Kidney capillary endothelial cell (primary cell): ENCODE measurements around the gene KITLG.
"Not testable (repeated sequence)": the region's sequence is repeated elsewhere in the genome, so short reads cannot be mapped to it uniquely, and the experiment has no call there.

Experiments used
- DNase-seq: peaks from one replicate; pipeline ENCODE4 v3.0.0-alpha.2; 2018; ENCODE audit warnings: low spot score

Gene KITLG

DNA sequence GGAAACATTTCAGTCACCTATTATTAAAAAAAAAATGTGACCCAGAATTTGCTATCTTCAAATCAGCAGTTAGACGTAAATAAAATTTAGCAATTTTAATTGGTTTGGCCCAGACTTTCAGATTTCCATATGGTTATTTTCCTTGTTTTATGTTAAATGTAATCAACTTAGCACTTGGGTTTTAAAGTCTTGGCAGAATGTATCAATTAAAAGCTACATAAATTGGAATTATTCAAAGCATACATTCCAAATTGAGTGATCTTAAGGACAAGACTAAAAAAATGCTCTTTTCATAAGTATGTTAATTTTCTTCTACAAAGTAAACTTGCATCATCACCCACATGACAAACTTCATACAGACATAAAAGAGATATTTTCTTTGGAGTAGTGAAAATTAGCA, 3.4 kb downstream of the KITLG start:
- no peak for DNase-seq

DNA sequence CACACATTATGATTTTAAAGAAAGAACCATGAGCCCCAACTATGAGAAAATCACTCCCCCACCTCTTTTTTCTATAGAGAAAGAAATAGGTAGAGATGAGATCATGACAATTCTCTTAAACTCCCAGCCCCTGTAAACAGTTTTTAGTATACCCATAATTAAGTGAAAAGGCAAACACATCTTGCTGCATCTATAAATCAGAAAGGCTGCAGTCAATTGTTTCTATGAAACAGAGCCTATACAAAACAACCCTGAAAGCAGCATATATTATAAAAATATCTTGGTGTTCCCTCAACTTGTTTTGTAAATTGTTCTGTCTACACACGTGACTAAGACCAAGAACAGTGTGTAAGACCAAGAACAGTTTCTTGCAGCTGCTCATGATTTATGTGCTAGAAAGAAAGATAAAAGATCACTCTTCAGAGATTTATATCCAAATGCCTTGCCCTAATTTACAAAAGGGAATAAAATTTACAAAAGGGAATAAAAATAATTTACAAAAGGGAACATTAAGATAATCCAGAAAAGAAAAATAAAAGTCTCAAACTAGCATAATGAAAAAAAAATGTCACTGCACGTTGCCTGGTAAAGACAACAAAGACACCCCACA, 4.8 kb downstream of the KITLG start:
- DNase-seq: no peak

GRCh38 chr12:88574278-88574677, 6.0 kb downstream of the KITLG start:
- DNase-seq: no peak

- DNase-seq: no peak
Measured at GRCh38 chr12:88573583-88573982, 6.7 kb downstream of the KITLG start.

GRCh38 chr12:88572781-88573549, 7.3 kb downstream of the KITLG start:
- no peak for DNase-seq

DNA sequence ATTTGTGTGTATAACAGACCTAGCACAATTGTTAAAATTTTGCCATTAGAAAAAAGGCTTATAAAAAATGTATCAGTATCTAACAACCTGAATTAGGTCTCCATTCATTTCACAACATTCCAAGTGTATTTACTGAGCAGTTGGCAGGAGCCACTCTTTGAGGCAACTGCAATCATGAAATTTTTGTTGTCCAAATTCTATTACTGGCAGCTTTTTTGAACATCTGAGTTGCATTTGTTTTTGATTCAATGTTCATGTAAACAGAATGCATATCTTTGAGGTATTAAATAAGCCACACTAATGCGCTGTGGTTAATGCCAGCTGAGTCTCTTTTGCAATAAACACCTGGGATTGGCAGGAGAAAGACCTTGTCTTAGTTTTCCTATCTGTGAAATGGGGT, 8.7 kb downstream of the KITLG start:
- DNase-seq: no peak

DNA sequence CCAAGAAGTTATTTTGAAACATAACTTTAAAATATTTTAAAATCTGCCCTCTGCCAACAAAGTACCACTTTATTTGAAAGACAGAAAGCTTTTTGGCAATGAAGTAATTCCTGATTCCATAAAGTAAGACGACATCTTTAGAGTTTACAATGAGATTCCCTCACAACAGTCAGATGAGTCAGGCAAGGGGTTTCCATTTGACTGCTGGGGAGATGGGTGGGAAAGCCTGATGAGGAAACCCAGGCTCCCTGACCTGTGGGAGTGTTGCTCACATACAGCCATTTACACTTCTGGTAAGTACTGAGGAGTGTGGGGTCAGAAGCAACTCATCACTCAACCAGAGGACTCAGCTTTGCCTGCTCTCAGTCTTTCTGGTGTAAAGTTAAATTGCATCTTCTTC, 10.2 kb downstream of the KITLG start:
- no peak for DNase-seq

DNA sequence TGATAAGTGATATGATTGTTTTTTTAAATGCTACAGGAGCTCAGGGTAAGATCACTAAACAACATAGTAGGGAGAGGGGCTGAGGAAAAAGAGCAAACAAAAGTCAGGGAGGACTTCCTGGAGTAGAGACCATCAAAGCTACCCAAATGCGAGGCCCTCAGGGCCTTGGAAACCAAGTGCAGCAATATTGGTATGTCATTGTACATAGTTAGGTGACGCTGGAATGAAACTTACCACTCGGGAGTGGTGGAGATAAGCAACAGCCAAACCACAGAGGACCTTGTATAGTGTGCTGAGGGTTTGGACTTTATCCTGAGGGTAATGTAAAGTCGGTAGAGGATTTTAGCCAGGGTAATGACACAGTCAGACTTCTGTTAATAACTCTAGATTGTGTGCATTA, 13.8 kb downstream of the KITLG start:
- no peak for DNase-seq

- no peak for DNase-seq
Measured at GRCh38 chr12:88562846-88563582, 17.3 kb downstream of the KITLG start.

- DNase-seq: no peak
Measured at GRCh38 chr12:88562151-88562550, 18.1 kb downstream of the KITLG start.

GRCh38 chr12:88559772-88560171, 20.5 kb downstream of the KITLG start:
- no peak for DNase-seq

DNA sequence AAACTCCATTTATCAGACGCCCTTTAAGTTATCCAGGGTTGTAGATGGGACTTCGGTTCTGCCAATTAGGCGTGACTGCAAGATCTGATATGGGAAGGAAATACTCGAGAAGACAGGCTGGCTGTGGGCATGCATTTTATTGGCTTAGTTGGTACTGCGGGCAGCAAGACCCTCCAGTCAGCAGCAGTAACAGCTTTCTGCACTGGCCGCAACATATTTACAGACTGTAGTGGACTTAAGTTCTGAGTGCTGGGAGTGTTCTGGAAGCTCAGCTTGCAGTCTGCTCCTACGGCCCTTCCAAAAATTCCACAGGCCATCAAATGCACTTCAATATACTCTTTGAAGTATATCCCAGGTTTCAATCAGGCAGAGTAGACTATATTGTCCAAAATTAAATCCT, 21.1 kb downstream of the KITLG start:
- no peak for DNase-seq

- DNase-seq: no peak
Measured at GRCh38 chr12:88558340-88558867, 21.9 kb downstream of the KITLG start.

GRCh38 chr12:88556213-88556774, 24.0 kb downstream of the KITLG start:
- no peak for DNase-seq

DNA sequence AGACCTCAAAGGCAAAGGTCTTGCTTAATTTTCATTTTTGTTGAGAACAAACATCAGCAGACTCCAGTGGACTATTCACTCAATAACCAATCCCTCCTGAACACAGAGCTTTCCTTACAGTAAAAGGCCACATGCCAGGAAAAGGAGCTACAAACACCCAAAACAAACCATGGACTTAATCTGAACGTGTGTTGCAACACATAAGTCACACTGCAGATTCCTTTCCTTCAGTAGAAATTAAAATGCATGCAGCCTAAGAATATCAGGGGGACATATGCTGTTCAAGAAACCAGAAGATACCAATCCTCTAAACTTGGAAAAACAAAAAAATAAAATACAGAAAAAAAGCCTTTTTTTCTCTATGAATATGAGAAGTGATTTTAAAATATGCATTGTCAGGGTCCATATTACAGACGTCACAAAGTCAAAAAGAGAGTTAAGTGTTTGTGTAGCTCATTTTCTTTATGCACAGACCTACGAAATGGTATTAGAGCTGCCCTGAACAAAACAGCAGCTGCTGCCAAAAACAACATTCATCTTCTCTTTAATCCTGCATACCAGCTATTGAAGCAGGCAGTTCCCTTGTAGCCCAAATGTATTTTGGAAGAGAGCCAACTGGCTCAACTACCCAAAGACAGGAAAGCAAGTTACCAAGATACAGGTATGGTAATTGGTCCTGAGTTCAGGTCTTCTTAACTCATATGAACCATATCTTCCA, 26.2 kb downstream of the KITLG start:
- DNase-seq: no peak

DNA sequence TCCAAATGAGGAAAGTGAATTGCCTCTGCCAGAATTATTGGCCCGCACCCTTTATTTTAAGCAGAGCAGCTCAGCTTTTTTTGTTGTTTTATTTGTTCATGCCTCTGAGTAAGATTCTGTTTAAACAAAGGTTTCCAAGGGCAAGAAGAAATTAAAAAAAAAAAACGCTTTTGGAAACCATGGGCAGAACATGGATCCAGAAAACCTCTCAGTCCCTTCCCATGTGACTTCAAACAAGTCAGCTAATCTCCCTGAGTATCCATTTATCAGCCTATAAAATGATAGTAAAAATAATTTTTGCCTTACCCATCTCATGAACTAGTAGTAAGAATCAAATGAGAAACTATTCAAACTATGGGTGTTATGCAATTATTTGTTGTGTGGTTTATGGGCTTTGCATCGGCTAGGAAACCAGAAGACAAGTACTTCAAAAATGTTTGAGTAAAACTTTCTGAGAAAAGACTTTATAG, 27.6 kb downstream of the KITLG start:
- no peak for DNase-seq

- DNase-seq: no peak
Measured at GRCh38 chr12:88549929-88550328, 30.3 kb downstream of the KITLG start.

- not testable (repeated sequence) for DNase-seq
Measured at GRCh38 chr12:88547949-88548348, 32.3 kb downstream of the KITLG start.

DNA sequence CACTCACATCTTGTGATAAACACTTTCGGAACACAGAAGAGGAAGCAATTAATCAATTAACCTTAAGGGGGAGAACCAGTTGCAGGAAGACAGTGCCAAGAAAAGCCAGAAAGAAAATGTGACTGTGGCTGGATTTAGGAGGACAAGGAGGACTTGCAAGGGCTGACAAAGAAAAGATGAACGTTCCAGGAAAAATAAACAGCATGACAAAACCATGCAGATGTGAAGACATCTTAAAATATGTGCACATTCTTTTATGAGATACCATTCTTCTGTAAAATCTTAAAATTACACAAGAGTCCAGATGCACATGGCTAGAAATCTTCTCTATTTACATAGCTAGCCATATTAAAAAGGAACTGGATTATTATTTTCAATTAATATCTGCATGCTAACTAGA, 33.4 kb downstream of the KITLG start:
- no peak for DNase-seq

DNA sequence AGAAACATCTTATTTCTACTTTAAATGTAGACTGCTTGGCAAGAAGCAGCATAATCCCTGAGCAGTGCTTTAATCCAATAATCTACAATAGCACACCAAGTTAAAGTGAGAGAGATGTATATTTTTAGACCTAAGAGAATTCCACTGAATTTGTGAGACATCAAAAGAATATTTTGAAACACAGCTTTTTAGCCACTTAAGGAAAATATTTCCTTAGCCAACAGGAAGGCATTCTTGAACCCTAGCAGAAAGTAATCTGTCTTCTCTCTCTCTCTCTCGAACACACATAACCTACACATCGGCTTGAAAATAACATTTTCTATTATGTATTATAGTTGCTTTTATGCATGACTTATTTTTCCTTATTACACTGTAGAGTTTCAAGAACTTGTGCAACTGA, 34.0 kb downstream of the KITLG start:
- no peak for DNase-seq

DNA sequence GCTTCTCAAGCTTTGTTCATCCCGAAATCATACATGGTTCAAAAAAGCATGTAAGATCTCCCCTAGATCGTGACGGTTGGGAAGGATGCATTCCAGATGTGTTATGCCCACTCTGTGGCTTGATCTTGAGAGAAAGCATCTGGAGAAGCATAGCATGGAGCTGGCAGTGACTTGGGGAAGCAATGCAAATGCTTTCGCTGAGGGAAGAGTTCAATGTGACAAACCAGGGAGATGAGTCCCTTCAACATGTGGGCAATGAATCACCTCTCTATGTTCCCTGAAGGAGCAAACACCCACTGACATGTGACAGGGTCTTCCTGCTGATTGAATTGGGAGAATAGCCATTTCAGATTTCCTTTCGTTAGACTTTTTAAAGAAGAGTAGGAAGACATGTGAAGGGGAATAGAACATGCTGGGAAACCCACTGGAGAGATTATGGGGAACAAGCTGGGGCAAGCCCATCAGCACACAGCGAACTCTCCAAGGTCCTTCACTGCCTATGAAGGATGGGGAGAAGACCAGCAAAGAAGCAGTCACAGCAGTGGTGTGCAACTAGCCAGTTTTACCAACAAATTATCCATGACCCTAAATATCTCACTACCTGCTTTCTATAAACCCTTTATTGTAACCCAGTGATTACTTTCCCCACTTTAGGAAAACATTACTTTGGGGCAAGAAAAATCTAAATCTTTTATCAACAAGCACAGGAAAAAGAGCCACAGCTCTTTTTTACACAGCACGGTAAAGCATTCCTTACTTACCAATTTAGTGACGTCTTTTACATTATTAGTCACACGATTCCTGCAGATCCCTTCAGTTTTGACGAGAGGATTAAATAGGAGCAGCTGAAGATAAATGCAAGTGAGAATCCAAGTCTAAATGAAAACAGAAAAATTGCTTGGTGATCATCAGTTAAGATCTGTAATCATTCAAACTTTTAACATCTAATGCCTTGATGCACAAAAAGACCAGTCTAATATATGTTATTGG, 35.0 kb downstream of the KITLG start:
- DNase-seq: no peak
